ENCODE results near the gene PNPLA7. TPM values are rescaled to one million over a fixed set of nuclear protein-coding genes. Genes with fewer than 3 reads are reported as not detected.
"Not testable (repeated sequence)": the region's sequence is repeated elsewhere in the genome, so short reads cannot be mapped to it uniquely, and the experiment has no call there.

The PNPLA7 gene
- total RNA-seq, 1 donor from 2014 or later: 13.5 TPM

GRCh38 chr9:137452006-137452760, 98.0 kb downstream of the PNPLA7 start:
- Histone ChIP-seq H3K4me3 (no peak overlapping the region), H3K27me3 (no peaks in the 10 kb centered on the region), H3K36me3 (peaks cover 39 to 57% of the 10 kb centered on the region in 2 donors), H3K27ac (no peak overlapping the region), H3K9me3 (no peaks in the 10 kb centered on the region), H3K4me1 (peaks cover 28 to 32% of the 10 kb centered on the region in 2 donors)
- DNase-seq (ENCODE audit: low spot score in 2 of 2): peak; percentile 8 to 49
- TF ChIP-seq CTCF (IDR thresholded peaks at IDR 0.05): no peak
- intact Hi-C loops (cut with DNase I): loop anchor here (10.0 kb wide), 1 partner anchor 153 kb away; the partner anchor contains the start of gene ARRDC1

GRCh38 chr9:137451264-137452005, 98.8 kb downstream of the PNPLA7 start:
- DNase-seq (ENCODE audit: low spot score in 2 of 2); H3K27me3 ChIP-seq; H3K9me3 ChIP-seq; H3K27ac ChIP-seq; H3K4me3 ChIP-seq: not testable (repeated sequence)
- intact Hi-C loops (cut with DNase I): loop anchor here (10.0 kb wide), 1 partner anchor 153 kb away; the partner anchor contains the start of gene ARRDC1
- Histone ChIP-seq H3K36me3 (peaks cover 39 to 54% of the 10 kb centered on the region in 2 donors), H3K4me1 (peaks cover 23 to 28% of the 10 kb centered on the region in 2 donors)

- H3K36me3 ChIP-seq: peaks cover 36 to 51% of the 10 kb centered on the region in 2 donors
- intact Hi-C loops (cut with DNase I): loop anchor here (10.0 kb wide), 1 partner anchor 154 kb away; the partner anchor contains the start of gene ARRDC1
Observed at GRCh38 chr9:137450539-137451222, 99.5 kb downstream of the PNPLA7 start.

GRCh38 chr9:137449931-137450538, 100.2 kb downstream of the PNPLA7 start:
- Histone ChIP-seq H3K27me3 (no peaks in the 10 kb centered on the region), H3K9me3 (no peaks in the 10 kb centered on the region), H3K36me3 (peaks cover 30 to 44% of the 10 kb centered on the region in 2 donors), H3K27ac (no peak overlapping the region), H3K4me1 (peaks cover 9 to 20% of the 10 kb centered on the region in 2 donors), H3K4me3 (no peak overlapping the region)
- no peak for TF ChIP-seq CTCF (IDR thresholded peaks at IDR 0.05)
- intact Hi-C loops (cut with DNase I): loop anchor here (10.0 kb wide), 1 partner anchor 155 kb away; the partner anchor contains the start of gene ARRDC1
- no peak for DNase-seq (ENCODE audit: low spot score in 2 of 2)

More at GRCh38 chr9:137450539-137451222, 99.5 kb downstream of the PNPLA7 start:
- H3K9me3 ChIP-seq, H3K27me3 ChIP-seq, H3K27ac ChIP-seq, H3K4me3 ChIP-seq: not testable (repeated sequence)
- peaks cover 16 to 22% of the 10 kb centered on the region in 2 donors for H3K4me1 ChIP-seq
- DNase-seq (ENCODE audit: low spot score in 2 of 2): peak; percentile 6 to 37

- Histone ChIP-seq H3K36me3 (peaks cover 27 to 37% of the 10 kb centered on the region in 2 donors), H3K4me3 (no peak overlapping the region), H3K9me3 (no peaks in the 10 kb centered on the region), H3K27me3 (no peaks in the 10 kb centered on the region), H3K27ac (no peak overlapping the region), H3K4me1 (peaks cover 1 to 12% of the 10 kb centered on the region in 2 donors)
- no peak for DNase-seq (ENCODE audit: low spot score in 2 of 2)
- no peak for TF ChIP-seq CTCF (IDR thresholded peaks at IDR 0.05)
- intact Hi-C loops (cut with DNase I): no loop called here
Observed at GRCh38 chr9:137449081-137449844, 100.9 kb downstream of the PNPLA7 start.

Data from ascending aorta (tissue), 2 donors.